GM21381 (cell line): ENCODE results near the gene SUPT5H.
"Not testable (repeated sequence)": the region's sequence is repeated elsewhere in the genome, so short reads cannot be mapped to it uniquely, and the experiment has no call there.

Experiments used
- ATAC-seq: cut with Tn5 transposase; IDR thresholded peaks from one replicate; pipeline ENCODE4 v1.9.1; 2021; ENCODE audit warnings: mild to moderate bottlenecking, moderate library complexity; ENCODE audit not compliant: unreplicated experiment

Gene SUPT5H

DNA sequence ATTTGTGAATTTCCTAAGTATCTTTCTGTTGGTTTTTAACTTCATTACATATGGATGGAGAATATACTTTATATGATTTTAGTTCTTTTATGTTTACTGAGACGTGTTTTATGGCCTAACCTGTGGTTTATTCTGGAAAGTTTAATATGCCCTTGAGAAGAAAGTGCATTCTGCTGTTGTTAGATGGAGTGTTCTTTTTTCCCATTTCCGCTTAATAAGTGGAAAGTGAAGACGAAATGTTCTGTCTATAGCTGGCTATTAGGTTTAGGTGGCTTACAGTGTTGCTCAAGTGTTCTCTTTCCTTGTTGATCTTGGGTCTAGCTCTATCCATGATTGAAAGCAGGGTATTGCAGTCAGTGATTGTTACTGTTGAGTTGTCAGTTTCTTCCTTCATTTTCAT, 18.0 kb downstream of the SUPT5H start:
- no peak for ATAC-seq

GRCh38 chr19:39465956-39466747, 20.8 kb downstream of the SUPT5H start:
- no peak for ATAC-seq

DNA sequence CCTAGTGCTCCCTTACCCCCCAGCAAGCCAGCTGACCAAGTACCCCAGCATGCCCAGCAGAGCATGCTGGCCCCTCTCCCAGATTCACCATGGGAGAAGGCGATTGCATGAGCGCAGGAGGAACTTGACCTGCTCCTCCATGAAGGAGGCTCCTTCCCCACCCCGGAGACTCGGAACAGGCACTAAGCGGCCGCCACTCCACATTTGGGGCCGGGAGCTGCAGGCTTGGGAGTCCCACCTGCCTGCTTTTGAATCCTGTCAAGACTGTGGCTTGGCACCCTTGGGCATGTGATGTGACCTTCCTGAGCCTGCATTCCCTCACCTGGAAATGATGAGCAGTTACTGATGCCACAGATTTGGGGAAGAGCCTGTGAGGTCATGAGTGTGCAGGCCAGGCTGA, 22.6 kb downstream of the SUPT5H start:
- no peak for ATAC-seq

DNA sequence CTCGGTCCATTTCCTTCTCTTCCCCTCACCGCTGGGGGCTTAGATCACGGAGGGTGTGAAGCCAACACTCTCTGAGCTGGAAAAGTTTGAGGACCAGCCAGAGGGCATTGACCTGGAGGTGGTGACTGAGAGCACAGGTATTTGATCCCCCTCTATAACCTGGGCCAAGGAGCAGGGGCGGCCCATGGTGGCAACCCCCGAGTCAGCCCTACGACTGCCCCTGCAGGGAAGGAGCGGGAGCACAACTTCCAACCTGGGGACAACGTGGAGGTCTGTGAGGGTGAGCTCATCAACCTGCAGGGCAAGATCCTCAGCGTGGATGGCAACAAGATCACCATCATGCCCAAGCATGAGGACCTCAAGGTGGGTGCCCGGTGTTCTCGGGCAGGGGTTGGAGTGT, 23.7 kb downstream of the SUPT5H start:
- ATAC-seq: no peak

DNA sequence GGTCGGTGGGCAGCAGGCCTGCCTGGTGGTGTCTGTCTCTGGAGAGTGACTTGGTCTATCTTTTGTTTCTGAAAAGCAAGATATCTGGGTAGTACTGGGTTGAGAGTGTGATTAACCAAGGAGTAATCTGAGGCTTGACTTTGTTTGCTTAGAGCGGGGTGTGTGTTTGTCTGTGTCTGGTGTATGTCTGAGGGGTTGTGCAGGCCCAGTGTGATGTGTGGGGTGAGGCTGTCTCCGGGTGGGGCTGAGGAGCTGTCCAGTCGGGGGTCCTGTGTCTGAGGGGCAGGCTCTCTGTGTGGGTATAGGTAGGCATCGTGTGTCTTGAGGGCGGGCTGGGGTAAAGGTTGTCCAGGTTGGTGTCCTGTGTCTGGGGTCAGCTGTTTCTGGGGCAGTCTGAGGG, 24.2 kb downstream of the SUPT5H start:
- no peak for ATAC-seq

GRCh38 chr19:39470724-39471339, 25.4 kb downstream of the SUPT5H start:
- no peak for ATAC-seq

- no peak for ATAC-seq
Measured at GRCh38 chr19:39471756-39472536, 26.6 kb downstream of the SUPT5H start.

GRCh38 chr19:39472746-39473442, 27.5 kb downstream of the SUPT5H start:
- ATAC-seq: no peak

GRCh38 chr19:39473443-39473960, 28.1 kb downstream of the SUPT5H start:
- ATAC-seq: no peak

DNA sequence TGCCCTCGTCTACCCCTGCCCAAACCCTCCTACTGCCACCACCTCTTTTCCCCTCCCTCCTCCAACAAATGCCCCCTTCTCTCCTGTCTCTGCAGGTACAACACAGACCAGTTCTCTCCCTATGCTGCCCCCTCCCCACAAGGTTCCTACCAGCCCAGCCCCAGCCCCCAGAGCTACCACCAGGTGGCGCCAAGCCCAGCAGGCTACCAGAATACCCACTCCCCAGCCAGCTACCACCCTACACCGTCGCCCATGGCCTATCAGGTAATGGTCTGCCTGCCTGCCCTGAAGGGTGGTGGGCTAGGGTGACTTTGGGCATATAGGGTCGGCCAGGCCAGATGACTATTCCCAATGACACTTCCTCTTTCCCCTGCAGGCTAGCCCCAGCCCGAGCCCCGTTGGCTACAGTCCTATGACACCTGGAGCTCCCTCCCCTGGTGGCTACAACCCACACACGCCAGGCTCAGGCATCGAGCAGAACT, 28.8 kb downstream of the SUPT5H start:
- ATAC-seq: no peak

DNA sequence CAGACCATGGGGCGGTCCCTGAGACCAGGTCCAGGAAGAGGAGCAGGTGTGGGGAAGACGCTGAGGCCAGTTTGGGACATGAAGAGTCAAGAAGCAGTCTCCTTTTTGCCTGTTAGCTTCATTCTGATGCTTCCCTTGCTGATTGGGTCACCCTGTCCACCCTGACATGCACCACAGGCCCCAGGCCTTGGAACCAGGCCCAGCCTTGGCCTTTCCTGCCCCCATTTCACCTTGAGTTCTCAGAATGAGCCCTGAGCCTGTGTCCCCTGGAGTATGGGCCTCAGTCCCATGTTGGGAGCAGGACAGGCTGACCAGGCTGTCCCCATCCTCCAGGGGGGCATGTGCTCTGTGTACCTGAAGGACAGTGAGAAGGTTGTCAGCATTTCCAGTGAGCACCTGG, 30.4 kb downstream of the SUPT5H start:
- ATAC-seq: no peak

DNA sequence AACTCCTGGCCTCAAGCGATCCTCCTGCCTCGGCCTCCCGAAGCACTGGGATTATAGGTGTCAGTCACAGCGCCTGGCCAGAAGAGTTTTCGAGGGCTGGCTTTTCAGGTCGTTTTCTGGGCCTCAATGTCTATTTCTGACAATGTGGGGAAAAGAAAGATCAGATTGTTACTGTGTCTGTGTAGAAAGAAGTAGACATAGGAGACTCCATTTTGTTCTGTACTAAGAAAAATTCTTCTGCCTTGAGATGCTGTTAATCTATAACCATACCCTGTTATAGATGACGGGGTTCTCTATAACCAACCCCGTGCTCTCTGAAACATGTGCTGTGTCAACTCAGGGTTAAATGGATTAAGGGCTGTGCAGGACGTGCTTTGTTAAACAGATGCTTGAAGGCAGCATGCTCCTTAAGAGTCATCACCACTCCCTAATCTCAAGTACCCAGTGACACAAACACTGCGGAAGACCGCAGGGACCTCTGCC, 34.0 kb downstream of the SUPT5H start:
- not testable (repeated sequence) for ATAC-seq

- ATAC-seq: no peak
Measured at GRCh38 chr19:39479916-39480315, 34.5 kb downstream of the SUPT5H start.

- peak; percentile 90 for ATAC-seq
Measured at GRCh38 chr19:39480337-39481228, 35.2 kb downstream of the SUPT5H start, which contains the start of gene TIMM50. Gene TIMM50 (plus strand): TSS chr19:39480838. CDS start chr19:39480854, 16 bp downstream.

DNA sequence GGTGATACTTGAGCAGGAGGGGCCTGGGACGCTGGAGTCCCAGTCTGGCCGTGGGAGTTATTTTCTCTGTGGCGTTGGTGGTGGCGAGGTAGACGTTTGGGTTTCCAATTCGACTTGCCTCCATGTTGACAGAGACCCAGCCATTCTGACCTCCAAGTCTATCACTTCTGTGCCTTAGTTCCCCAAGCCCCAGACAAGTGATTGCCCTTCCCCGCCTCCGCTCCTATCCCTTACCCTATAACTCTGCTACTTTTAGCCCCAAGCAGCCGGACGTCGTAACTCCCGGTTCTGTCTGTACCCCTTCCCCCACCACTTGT, 35.8 kb downstream of the SUPT5H start:
- no peak for ATAC-seq

- ATAC-seq: no peak
Measured at GRCh38 chr19:39481676-39482075, 36.3 kb downstream of the SUPT5H start.

DNA sequence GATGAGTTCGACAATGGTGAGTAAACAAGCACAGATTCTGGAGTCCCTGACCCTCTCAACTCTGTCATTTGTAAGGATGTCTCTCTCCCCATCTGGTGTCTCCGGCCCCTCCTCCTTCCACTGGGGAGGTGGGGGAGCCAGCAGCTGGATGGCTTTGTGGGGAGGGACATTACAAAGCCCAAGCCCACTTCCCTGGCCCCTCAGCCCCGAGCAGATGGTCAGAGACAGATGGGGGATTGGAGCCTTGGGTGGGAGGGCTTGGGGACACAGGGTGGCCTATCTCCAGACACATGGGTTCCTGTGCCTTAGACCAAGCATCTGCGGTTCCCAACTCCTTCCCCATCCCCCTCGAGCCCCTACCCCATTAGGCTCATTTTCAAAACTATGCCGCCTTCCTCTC, 37.8 kb downstream of the SUPT5H start:
- ATAC-seq: no peak

DNA sequence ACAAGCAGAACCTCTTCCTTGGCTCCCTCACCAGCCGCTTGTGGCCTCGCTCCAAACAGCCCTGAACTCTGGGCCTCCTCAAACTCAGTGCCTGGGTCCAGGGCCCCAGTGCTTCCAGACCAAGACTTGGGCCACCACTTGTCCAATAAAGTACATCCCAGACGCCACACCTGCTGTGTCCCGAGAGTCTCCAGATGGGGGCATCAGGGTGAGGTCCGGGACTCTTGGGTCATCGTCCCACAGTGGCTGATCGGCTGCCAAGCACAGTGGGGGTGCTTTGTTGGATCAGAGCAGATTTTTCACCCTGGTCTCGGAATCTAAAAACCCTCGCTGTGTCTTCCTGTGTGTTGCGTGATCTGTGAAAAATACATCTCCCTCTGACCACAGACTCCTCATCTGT, 44.4 kb downstream of the SUPT5H start:
- no peak for ATAC-seq

- ATAC-seq: no peak
Measured at GRCh38 chr19:39492225-39492624, 46.8 kb downstream of the SUPT5H start.

DNA sequence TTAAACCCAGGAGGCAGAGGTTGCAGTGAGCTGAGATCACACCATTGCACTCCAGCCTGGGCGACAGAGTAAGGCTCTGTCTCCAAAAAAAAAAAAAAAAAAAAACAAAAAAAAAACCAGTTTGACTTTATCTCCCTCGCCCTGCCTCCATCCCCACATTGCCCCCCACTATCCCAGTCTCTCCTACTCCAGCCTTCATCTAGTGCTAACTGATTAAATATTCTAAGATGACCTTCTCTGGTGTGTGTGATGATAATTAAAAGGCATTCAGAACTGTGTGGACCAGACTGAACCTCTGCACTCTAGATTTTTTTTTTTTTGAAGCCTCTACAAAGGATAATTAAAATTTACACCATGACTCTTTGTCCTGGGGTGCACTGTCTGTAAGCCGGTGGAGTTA, 47.4 kb downstream of the SUPT5H start:
- no peak for ATAC-seq
